ENCODE results near the gene NR5A2.

NR5A2 gene

DNA sequence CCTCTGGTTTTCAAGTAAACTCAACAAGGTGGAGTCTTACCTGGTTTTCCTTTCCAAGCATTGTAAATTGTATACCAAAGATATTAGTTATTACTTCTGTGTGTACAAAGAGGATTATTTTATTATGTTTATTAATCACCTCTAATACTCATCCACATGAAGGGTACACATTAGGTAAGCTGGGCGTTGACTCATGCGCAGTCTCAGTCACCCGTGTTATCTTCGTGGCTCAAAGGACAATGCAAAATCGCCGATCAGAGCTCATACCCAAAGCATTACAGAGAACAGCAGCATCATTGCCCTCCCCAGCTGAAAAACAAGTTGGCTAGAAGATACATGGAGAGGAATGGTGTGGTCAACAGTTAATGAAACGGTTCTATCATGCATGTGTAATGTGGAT is 148.7 kb downstream of the NR5A2 start:
- TF ChIP-seq, protein P1, sequence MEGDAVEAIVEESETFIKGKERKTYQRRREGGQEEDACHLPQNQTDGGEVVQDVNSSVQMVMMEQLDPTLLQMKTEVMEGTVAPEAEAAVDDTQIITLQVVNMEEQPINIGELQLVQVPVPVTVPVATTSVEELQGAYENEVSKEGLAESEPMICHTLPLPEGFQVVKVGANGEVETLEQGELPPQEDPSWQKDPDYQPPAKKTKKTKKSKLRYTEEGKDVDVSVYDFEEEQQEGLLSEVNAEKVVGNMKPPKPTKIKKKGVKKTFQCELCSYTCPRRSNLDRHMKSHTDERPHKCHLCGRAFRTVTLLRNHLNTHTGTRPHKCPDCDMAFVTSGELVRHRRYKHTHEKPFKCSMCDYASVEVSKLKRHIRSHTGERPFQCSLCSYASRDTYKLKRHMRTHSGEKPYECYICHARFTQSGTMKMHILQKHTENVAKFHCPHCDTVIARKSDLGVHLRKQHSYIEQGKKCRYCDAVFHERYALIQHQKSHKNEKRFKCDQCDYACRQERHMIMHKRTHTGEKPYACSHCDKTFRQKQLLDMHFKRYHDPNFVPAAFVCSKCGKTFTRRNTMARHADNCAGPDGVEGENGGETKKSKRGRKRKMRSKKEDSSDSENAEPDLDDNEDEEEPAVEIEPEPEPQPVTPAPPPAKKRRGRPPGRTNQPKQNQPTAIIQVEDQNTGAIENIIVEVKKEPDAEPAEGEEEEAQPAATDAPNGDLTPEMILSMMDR (IDR thresholded peaks at IDR 0.05; ENCODE audit: low read length, missing control alignments): no peak

DNA sequence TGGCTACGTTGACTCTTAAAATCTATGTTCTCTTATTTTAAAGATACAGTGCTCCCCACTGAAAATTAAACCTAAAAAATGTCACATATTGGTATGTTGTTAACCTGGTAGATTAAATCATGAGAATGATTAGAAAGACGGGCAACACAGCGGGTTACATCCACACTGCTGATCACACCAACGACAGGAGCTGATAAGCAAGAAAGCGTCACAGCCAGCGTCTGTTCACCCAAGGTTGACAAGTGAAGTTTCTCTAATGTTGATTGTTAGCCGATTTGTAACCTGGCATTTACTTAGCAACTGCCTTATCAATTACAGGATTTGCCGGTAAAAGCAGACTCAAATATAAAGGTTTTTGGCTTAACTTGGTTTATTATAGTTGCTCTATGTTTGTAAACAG is 149.3 kb downstream of the NR5A2 start:
- no peak for DNase-seq (ENCODE audit: low read depth)
- H3K4me3 ChIP-seq (replicated peaks; ENCODE audit: low read depth, low read length): no peak overlapping the region
- TF ChIP-seq, protein P1 (IDR thresholded peaks at IDR 0.05; ENCODE audit: low read length, missing control alignments): no peak

More for the DNA sequence above, 148.7 kb downstream of the NR5A2 start:
- H3K4me3 ChIP-seq (replicated peaks; ENCODE audit: low read depth, low read length): no peak overlapping the region
- DNase-seq (ENCODE audit: low read depth): no peak

DNA sequence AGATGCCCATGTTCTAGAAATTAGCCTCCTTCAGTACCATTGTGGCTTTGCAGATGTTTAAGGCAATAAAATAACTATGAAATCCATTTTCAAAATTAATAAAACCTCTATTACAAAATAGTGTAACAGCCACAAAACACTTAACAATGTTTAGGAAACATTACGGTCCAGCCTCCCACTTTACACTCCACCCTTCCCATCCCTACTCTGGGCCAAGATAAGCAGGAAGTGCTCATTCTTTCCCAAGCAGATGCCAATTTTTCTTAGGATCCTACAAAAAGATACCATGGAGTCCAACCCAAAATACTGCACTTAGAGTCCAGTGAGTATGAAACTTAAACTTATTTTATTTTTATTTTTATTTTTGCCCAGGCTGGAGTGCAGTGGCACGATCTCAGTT is 150.8 kb downstream of the NR5A2 start:
- TF ChIP-seq, protein P1 (IDR thresholded peaks at IDR 0.05; ENCODE audit: low read length, missing control alignments): no peak
- H3K4me3 ChIP-seq (replicated peaks; ENCODE audit: low read depth, low read length): no peak overlapping the region
- DNase-seq (ENCODE audit: low read depth): peak; percentile 52

DNA sequence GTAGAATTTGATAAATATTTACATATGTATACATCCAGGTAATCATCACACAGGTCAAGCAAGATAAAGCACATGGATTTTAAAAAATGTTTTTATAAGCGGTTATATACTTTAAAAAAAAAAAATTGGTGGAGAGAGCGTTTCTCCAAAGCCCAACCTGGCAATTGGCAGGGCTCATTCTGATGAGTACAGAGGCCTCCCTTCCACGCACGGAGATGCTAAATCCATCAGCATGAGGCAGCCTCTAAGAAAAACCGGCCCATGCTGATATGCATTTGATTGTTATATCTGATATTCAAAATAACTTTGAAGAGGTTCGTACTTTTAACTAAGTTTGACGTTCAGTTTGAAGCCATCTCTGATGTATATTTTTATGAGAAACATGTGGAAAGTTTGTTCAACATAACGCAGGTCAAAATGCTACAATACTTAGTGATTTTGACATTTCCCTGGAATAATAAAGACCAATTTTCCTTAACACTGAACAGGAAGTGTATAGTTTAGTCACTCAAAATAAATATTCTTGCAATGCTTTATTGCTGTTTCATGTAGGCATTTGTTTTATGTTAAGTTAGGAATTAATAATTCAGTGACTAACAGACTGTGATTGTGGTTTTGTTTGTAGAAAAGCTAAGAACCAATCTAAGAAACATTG is 151.7 kb downstream of the NR5A2 start:
- TF ChIP-seq, protein P1 (IDR thresholded peaks at IDR 0.05; ENCODE audit: low read length, missing control alignments): no peak

DNA sequence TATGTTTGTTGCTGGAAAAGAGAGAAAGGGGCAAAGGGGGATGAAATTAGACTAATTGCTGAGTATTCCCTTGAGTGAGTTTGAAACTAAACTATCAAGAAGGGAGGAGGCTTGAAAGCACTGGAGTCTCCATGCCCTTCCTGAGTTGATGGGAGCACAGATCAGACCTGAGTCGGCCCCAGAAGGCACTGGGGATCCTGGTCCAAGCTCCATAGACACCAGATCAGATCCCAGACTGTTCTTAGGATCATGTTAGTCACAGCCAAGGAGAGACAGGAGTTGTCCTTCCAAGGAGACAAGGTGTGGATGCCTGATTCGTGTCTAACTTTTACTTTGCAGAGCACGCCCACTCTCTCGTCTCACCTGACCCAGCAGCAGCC is 152.3 kb downstream of the NR5A2 start:
- TF ChIP-seq, protein P1 (IDR thresholded peaks at IDR 0.05; ENCODE audit: low read length, missing control alignments): no peak
- no peak overlapping the region for H3K4me3 ChIP-seq (replicated peaks; ENCODE audit: low read depth, low read length)
- no peak for DNase-seq (ENCODE audit: low read depth)

More for the DNA sequence above, 151.7 kb downstream of the NR5A2 start:
- no peak overlapping the region for H3K4me3 ChIP-seq (replicated peaks; ENCODE audit: low read depth, low read length)
- peak; percentile 22 for DNase-seq (ENCODE audit: low read depth)

DNA sequence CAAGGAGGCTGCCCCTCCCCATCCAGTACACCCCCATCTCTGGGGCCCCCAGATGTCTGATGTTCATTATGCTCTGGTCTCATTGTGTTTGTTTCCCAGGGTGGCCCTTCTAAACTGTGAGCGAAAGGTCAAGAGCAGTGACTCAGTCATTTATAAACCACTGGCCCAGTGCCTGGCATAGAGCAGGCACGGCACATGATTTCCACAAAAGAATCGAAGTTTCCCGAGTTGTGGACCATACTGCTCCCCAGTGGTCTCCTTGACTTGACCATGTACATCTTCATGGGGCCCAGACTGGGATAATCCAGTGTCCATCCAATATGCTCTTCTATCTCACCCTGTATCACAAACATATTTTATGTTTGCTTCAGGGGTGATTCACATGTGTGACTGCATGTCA is 153.3 kb downstream of the NR5A2 start:
- TF ChIP-seq, protein P1 (IDR thresholded peaks at IDR 0.05; ENCODE audit: low read length, missing control alignments): peak; percentile 21
- no peak overlapping the region for H3K4me3 ChIP-seq (replicated peaks; ENCODE audit: low read depth, low read length)
- DNase-seq (ENCODE audit: low read depth): peak; percentile 64

DNA sequence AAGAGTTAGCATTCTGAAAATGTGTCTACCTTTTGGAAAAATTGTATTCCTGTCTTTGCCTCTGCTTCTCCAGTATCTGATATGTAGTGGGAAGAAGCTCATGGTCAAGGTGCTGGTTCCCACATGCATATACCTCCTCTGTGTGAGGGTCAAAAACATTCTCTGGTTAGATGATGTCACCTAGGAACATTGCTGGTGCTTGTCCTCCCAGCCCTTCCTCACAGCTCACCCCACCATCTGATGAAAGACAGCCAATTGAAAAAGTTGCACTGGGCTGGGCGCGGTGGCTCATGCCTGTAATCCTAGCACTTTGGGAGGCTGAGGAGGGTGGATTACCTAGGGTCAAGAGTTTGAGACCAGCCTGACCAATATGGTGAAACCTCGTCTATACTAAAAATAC is 154.4 kb downstream of the NR5A2 start:
- no peak overlapping the region for H3K4me3 ChIP-seq (replicated peaks; ENCODE audit: low read depth, low read length)
- no peak for DNase-seq (ENCODE audit: low read depth)
- TF ChIP-seq, protein P1 (IDR thresholded peaks at IDR 0.05; ENCODE audit: low read length, missing control alignments): no peak

Measured in fibroblast of pulmonary artery (primary cell).